ENCODE results near the gene VSTM1.
"Not testable (repeated sequence)": the region's sequence is repeated elsewhere in the genome, so short reads cannot be mapped to it uniquely, and the experiment has no call there.

The VSTM1 gene

GRCh38 chr19:54063350-54064116 lies at the start of gene VSTM1:
TSS of gene VSTM1 (minus strand) at chr19:54063897. CDS start at chr19:54063777, 120 bp downstream.
- in situ Hi-C loops (cut with HindIII; ENCODE audit: low sequenced_read_pairs): no loop called here

- in situ Hi-C loops (cut with HindIII; ENCODE audit: low sequenced_read_pairs): no loop called here
These were observed 46.0 kb upstream of the VSTM1 start for GRCh38 chr19:54109651-54110050.

- in situ Hi-C loops (cut with HindIII; ENCODE audit: low sequenced_read_pairs): no loop called here
These were observed 44.8 kb upstream of the VSTM1 start for GRCh38 chr19:54108496-54108895.

GRCh38 chr19:54107876-54108490 lies 44.3 kb upstream of the VSTM1 start:
- in situ Hi-C loops (cut with HindIII; ENCODE audit: low sequenced_read_pairs): no loop called here

- in situ Hi-C loops (cut with HindIII; ENCODE audit: low sequenced_read_pairs): no loop called here
These were observed 43.0 kb upstream of the VSTM1 start for GRCh38 chr19:54106716-54107115.

- in situ Hi-C loops (cut with HindIII; ENCODE audit: low sequenced_read_pairs): no loop called here
These were observed 42.1 kb upstream of the VSTM1 start for GRCh38 chr19:54105796-54106195.

GRCh38 chr19:54104998-54105715 lies 41.5 kb upstream of the VSTM1 start:
- in situ Hi-C loops (cut with HindIII; ENCODE audit: low sequenced_read_pairs): no loop called here

GRCh38 chr19:54102421-54103169 lies 38.9 kb upstream of the VSTM1 start, which contains the start of gene NDUFA3:
TSS of gene NDUFA3 (plus strand) at chr19:54102855. CDS start at chr19:54102879, 24 bp downstream.
- in situ Hi-C loops (cut with HindIII; ENCODE audit: low sequenced_read_pairs): no loop called here

- in situ Hi-C loops (cut with HindIII; ENCODE audit: low sequenced_read_pairs): no loop called here
These were observed 36.9 kb upstream of the VSTM1 start, which contains the start of gene OSCAR for GRCh38 chr19:54100561-54100960. TSS of gene OSCAR (minus strand) at chr19:54100803. CDS start at chr19:54100792, 11 bp downstream.

- in situ Hi-C loops (cut with HindIII; ENCODE audit: low sequenced_read_pairs): not testable (repeated sequence)
These were observed 36.2 kb upstream of the VSTM1 start for GRCh38 chr19:54099903-54100255.

- in situ Hi-C loops (cut with HindIII; ENCODE audit: low sequenced_read_pairs): no loop called here
These were observed 35.6 kb upstream of the VSTM1 start for GRCh38 chr19:54099190-54099902.

GRCh38 chr19:54096617-54097106 lies 33.0 kb upstream of the VSTM1 start:
- in situ Hi-C loops (cut with HindIII; ENCODE audit: low sequenced_read_pairs): no loop called here

- in situ Hi-C loops (cut with HindIII; ENCODE audit: low sequenced_read_pairs): not testable (repeated sequence)
These were observed 32.3 kb upstream of the VSTM1 start for GRCh38 chr19:54095859-54096616.

- in situ Hi-C loops (cut with HindIII; ENCODE audit: low sequenced_read_pairs): no loop called here
These were observed 31.6 kb upstream of the VSTM1 start for GRCh38 chr19:54095136-54095858.

GRCh38 chr19:54094426-54095000 lies 30.8 kb upstream of the VSTM1 start:
- in situ Hi-C loops (cut with HindIII; ENCODE audit: low sequenced_read_pairs): no loop called here

- in situ Hi-C loops (cut with HindIII; ENCODE audit: low sequenced_read_pairs): no loop called here
These were observed 20.7 kb upstream of the VSTM1 start for GRCh38 chr19:54084410-54084809.

- in situ Hi-C loops (cut with HindIII; ENCODE audit: low sequenced_read_pairs): no loop called here
These were observed 17.3 kb upstream of the VSTM1 start, which contains the start of gene TARM1 for GRCh38 chr19:54081032-54081431. TSS of gene TARM1 (minus strand) at chr19:54081365. CDS start at chr19:54081340, 25 bp downstream.

GRCh38 chr19:54077334-54077733 lies 13.6 kb upstream of the VSTM1 start:
- in situ Hi-C loops (cut with HindIII; ENCODE audit: low sequenced_read_pairs): no loop called here
